Activated naive CD8-positive, alpha-beta T cell treated with anti-CD3 and anti-CD28 coated beads, Interleukin-2, amount 50 U/mL, for 24 hours (primary cell): Measurements from ENCODE around the gene BCOR.

ENCODE experiments used
- ATAC-seq: fragments of 150-1000 bp; cut with Tn5 transposase; one replicate; pipeline ENCODE4 v1.10.0; 2021
- DNase-seq: peaks from one replicate; pipeline ENCODE4 v3.0.0; 2021
- H3K27ac Mint-ChIP-seq: one replicate; pipeline ENCODE4 v1.8.0; 2021; ENCODE audit warnings: mild to moderate bottlenecking, mixed read lengths
- H3K27me3 Mint-ChIP-seq: one replicate; pipeline ENCODE4 v1.8.0; 2021; ENCODE audit warnings: mixed read lengths
- H3K36me3 Mint-ChIP-seq: one replicate; pipeline ENCODE4 v1.8.0; 2021; ENCODE audit warnings: low read depth, mixed read lengths
- H3K4me1 Mint-ChIP-seq: one replicate; pipeline ENCODE4 v1.8.0; 2021; ENCODE audit warnings: mixed read lengths
- H3K4me3 Mint-ChIP-seq: one replicate; pipeline ENCODE4 v1.8.0; 2021; ENCODE audit warnings: mild to moderate bottlenecking, moderate library complexity, mixed read lengths
- H3K9me3 Mint-ChIP-seq: one replicate; pipeline ENCODE4 v1.8.0; 2021; ENCODE audit warnings: mixed read lengths

The BCOR gene

GRCh38 chrX:40009462-40009851, 88.3 kb downstream of the BCOR start:
- Mint-ChIP-seq H3K27ac (no peak overlapping the region), H3K4me1 (peaks cover 39% of the 10 kb centered on the region)

GRCh38 chrX:40008791-40009461, 88.8 kb downstream of the BCOR start:
- Mint-ChIP-seq H3K27ac (no peak overlapping the region), H3K4me1 (peaks cover 39% of the 10 kb centered on the region), H3K4me3 (peak overlapping the region; percentile 52), H3K27me3 (peaks cover 37% of the 10 kb centered on the region), H3K9me3 (no peaks in the 10 kb centered on the region), H3K36me3 (no peaks in the 10 kb centered on the region)
- DNase-seq = peak; percentile 44
- peak; percentile 30 for ATAC-seq

More at GRCh38 chrX:40009462-40009851, 88.3 kb downstream of the BCOR start:
- ATAC-seq (no peak), DNase-seq (no peak)
- Mint-ChIP-seq H3K27me3 (peaks cover 32% of the 10 kb centered on the region), H3K9me3 (no peaks in the 10 kb centered on the region), H3K4me3 (no peak overlapping the region), H3K36me3 (no peaks in the 10 kb centered on the region)

GRCh38 chrX:40007756-40008705, 89.7 kb downstream of the BCOR start:
- peaks cover 44% of the 10 kb centered on the region for H3K27me3 Mint-ChIP-seq
- no peak for ATAC-seq
- no peak for DNase-seq
- H3K4me3 Mint-ChIP-seq = peak overlapping the region; percentile 52
- no peak overlapping the region for H3K27ac Mint-ChIP-seq
- H3K4me1 Mint-ChIP-seq = peaks cover 39% of the 10 kb centered on the region
- H3K36me3 Mint-ChIP-seq = no peaks in the 10 kb centered on the region
- no peaks in the 10 kb centered on the region for H3K9me3 Mint-ChIP-seq

GRCh38 chrX:40007131-40007755, 90.5 kb downstream of the BCOR start:
- DNase-seq (no peak), ATAC-seq (no peak)
- Mint-ChIP-seq H3K4me3 (no peak overlapping the region), H3K36me3 (no peaks in the 10 kb centered on the region), H3K4me1 (peaks cover 34% of the 10 kb centered on the region), H3K9me3 (no peaks in the 10 kb centered on the region), H3K27me3 (peaks cover 42% of the 10 kb centered on the region), H3K27ac (no peak overlapping the region)

GRCh38 chrX:40006106-40007017, 91.4 kb downstream of the BCOR start:
- Mint-ChIP-seq H3K36me3 (no peaks in the 10 kb centered on the region), H3K9me3 (no peaks in the 10 kb centered on the region), H3K4me1 (peaks cover 29% of the 10 kb centered on the region), H3K27ac (no peak overlapping the region), H3K4me3 (no peak overlapping the region), H3K27me3 (peaks cover 41% of the 10 kb centered on the region)
- peak; percentile 42 for DNase-seq
- peak; percentile 57 for ATAC-seq

GRCh38 chrX:40005292-40006011, 92.3 kb downstream of the BCOR start:
- H3K4me3 Mint-ChIP-seq = peak overlapping the region; percentile 49
- H3K27ac Mint-ChIP-seq = peak overlapping the region; percentile 35
- H3K9me3 Mint-ChIP-seq = no peaks in the 10 kb centered on the region
- H3K27me3 Mint-ChIP-seq = peaks cover 40% of the 10 kb centered on the region
- no peak for DNase-seq
- H3K4me1 Mint-ChIP-seq = peaks cover 21% of the 10 kb centered on the region
- no peaks in the 10 kb centered on the region for H3K36me3 Mint-ChIP-seq
- no peak for ATAC-seq

- DNase-seq (no peak), ATAC-seq (no peak)
- H3K36me3 Mint-ChIP-seq = no peaks in the 10 kb centered on the region
- peaks cover 40% of the 10 kb centered on the region for H3K27me3 Mint-ChIP-seq
- H3K9me3 Mint-ChIP-seq = no peaks in the 10 kb centered on the region
- no peak overlapping the region for H3K27ac Mint-ChIP-seq
- peaks cover 15% of the 10 kb centered on the region for H3K4me1 Mint-ChIP-seq
- peak overlapping the region; percentile 8 for H3K4me3 Mint-ChIP-seq
These were observed 92.9 kb downstream of the BCOR start for GRCh38 chrX:40004921-40005291.

- no peaks in the 10 kb centered on the region for H3K9me3 Mint-ChIP-seq
- DNase-seq (no peak), ATAC-seq (no peak)
- no peak overlapping the region for H3K27ac Mint-ChIP-seq
- no peaks in the 10 kb centered on the region for H3K36me3 Mint-ChIP-seq
- no peak overlapping the region for H3K4me3 Mint-ChIP-seq
- H3K4me1 Mint-ChIP-seq = peaks cover 11% of the 10 kb centered on the region
- peaks cover 40% of the 10 kb centered on the region for H3K27me3 Mint-ChIP-seq
These were observed 93.6 kb downstream of the BCOR start for GRCh38 chrX:40004246-40004535.

GRCh38 chrX:40003428-40004245, 94.1 kb downstream of the BCOR start:
- ATAC-seq = no peak
- no peak overlapping the region for H3K4me3 Mint-ChIP-seq
- no peak overlapping the region for H3K27ac Mint-ChIP-seq
- DNase-seq = no peak
- H3K36me3 Mint-ChIP-seq = no peaks in the 10 kb centered on the region
- H3K4me1 Mint-ChIP-seq = peaks cover 8% of the 10 kb centered on the region
- no peaks in the 10 kb centered on the region for H3K9me3 Mint-ChIP-seq
- H3K27me3 Mint-ChIP-seq = peaks cover 40% of the 10 kb centered on the region

GRCh38 chrX:40003071-40003427, 94.7 kb downstream of the BCOR start:
- Mint-ChIP-seq H3K4me3 (no peak overlapping the region), H3K9me3 (no peaks in the 10 kb centered on the region), H3K36me3 (no peaks in the 10 kb centered on the region), H3K27ac (no peak overlapping the region), H3K27me3 (peaks cover 37% of the 10 kb centered on the region), H3K4me1 (peaks cover 8% of the 10 kb centered on the region)
- DNase-seq (no peak), ATAC-seq (no peak)
